Astrocyte of the cerebellum (primary cell): ENCODE data around the gene MOCS2.

ENCODE experiments used
- DNase-seq: peaks from one replicate; pipeline ENCODE4 v3.0.0-alpha.2; 2011; ENCODE audit warnings: low read depth
- H3K4me3 ChIP-seq: 2 replicates; pipeline ENCODE4 v1.5.1; 2011; ENCODE audit warnings: mild to moderate bottlenecking, low read depth, low read length, moderate library complexity
- in situ Hi-C: cut with HindIII; loops from 2 replicates; pipeline ENCODE4 v1.10.0; 2017; ENCODE audit warnings: low sequenced_read_pairs
- TF ChIP-seq, protein P1 (sequence below): IDR thresholded peaks from 2 replicates; pipeline ENCODE4 v1.5.1; 2012; ENCODE audit warnings: low read length, low read depth, moderate library complexity, mild to moderate bottlenecking; ENCODE audit errors: missing control alignments

Gene MOCS2

DNA sequence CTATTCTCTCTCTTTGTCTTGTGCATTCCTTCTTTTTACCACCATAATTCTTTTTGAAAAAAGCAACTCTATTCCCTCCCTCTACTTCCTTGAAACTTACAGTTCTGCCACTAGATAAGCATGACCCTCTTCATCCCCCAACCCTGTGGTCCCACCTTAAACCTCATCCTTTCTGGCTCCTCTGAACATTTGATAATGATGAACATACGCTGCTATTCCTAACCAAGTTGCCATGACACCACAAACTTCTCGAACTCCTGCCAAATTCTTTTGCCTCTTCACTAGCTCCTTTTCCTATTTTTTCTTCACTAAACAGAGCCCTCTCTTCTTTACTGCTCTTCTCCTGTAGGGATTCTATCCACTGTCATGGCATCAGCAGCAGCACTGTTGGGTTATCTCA lies 57.1 kb downstream of the MOCS2 start:
- in situ Hi-C loops: no loop called here
- TF ChIP-seq, protein P1, sequence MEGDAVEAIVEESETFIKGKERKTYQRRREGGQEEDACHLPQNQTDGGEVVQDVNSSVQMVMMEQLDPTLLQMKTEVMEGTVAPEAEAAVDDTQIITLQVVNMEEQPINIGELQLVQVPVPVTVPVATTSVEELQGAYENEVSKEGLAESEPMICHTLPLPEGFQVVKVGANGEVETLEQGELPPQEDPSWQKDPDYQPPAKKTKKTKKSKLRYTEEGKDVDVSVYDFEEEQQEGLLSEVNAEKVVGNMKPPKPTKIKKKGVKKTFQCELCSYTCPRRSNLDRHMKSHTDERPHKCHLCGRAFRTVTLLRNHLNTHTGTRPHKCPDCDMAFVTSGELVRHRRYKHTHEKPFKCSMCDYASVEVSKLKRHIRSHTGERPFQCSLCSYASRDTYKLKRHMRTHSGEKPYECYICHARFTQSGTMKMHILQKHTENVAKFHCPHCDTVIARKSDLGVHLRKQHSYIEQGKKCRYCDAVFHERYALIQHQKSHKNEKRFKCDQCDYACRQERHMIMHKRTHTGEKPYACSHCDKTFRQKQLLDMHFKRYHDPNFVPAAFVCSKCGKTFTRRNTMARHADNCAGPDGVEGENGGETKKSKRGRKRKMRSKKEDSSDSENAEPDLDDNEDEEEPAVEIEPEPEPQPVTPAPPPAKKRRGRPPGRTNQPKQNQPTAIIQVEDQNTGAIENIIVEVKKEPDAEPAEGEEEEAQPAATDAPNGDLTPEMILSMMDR: no peak
- no peak for DNase-seq

DNA sequence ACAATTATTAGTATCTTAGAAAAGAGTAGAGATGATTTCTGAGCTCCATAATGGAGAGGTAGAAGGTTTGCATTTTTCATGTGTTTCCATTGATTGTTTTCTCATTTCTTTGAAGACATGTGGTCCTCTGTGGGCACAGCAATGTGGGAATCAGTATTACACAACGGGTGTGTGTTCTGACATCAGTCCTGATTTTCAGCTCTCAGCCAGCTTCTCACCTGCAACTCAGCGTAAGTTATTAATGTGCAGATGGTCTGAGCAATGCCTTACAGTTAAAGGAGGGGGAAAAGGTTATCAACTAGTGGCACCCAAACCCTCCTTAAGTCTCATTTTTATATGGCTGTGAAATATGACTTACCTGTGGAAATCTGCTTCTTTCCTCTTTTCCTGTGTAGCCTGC lies 61.3 kb downstream of the MOCS2 start:
- no peak for DNase-seq
- in situ Hi-C loops: no loop called here
- no peak overlapping the region for H3K4me3 ChIP-seq
- TF ChIP-seq, protein P1: no peak

More for the DNA sequence above, 57.1 kb downstream of the MOCS2 start:
- no peak overlapping the region for H3K4me3 ChIP-seq
